Esophagus muscularis mucosa (tissue), 4 donors: ENCODE measurements around the gene SLC35F2. TPM values are rescaled to one million over a fixed set of nuclear protein-coding genes. Genes with fewer than 3 reads are reported as not detected.

Experiments
- DNase-seq: peaks from one replicate; pipeline ENCODE4 v3.0.0-alpha.2; 2017; ENCODE audit errors: extremely low spot score
- H3K27ac ChIP-seq, 4 donors: fragments of 200-600 bp; sonication (generic); replicated peaks in 1 of 4; 1 replicate in 3 of 4; 2 replicates in 1 of 4; pipeline ENCODE4 v1.5.1; 2016 to 2019; ENCODE audit warnings: mild to moderate bottlenecking in 1 of 4
- H3K27me3 ChIP-seq, 4 donors: fragments of 200-600 bp; sonication (generic); one replicate each; pipeline versions ENCODE4 v1.5.1 to v1.6.0; 2016 to 2019
- H3K36me3 ChIP-seq, 4 donors: fragments of 200-600 bp; sonication (generic); one replicate each; pipeline ENCODE4 v1.5.1; 2016 to 2019
- H3K4me1 ChIP-seq, 4 donors: fragments of 200-600 bp; sonication (generic); one replicate each; pipeline ENCODE4 v1.5.1; 2016 to 2019
- H3K4me3 ChIP-seq, 4 donors: fragments of 200-600 bp; sonication (generic); 1 replicate in 2 of 4; 2 replicates in 2 of 4; pipeline ENCODE4 v1.5.1; 2016 to 2019; ENCODE audit warnings: mild to moderate bottlenecking in 4 of 4, moderate library complexity in 1 of 4
- H3K9me3 ChIP-seq, 4 donors: fragments of 200-600 bp; sonication (generic); 1 replicate in 3 of 4; 2 replicates in 1 of 4; pipeline ENCODE4 v1.5.1; 2016 to 2019
- CTCF ChIP-seq, 3 experiments: fragments of 200-600 bp in 2 of 3; fragments of 450-650 bp in 1 of 3; sonication (generic) in 2 of 3; IDR thresholded peaks; one replicate each; pipeline ENCODE4 v1.5.1; 2017 to 2019; ENCODE audit warnings: antibody characterized with exemption in 3 of 3, mild to moderate bottlenecking in 2 of 3, moderate library complexity in 1 of 3
- EP300 ChIP-seq: sonication (generic); formaldehyde crosslinking; IDR thresholded peaks from one replicate; pipeline ENCODE4 v1.6.1; 2017; ENCODE audit warnings: antibody characterized with exemption
- POLR2A ChIP-seq: fragments of 450-650 bp; IDR thresholded peaks from one replicate; pipeline ENCODE4 v1.6.1; 2017; ENCODE audit warnings: antibody characterized with exemption, moderate library complexity, mild to moderate bottlenecking, low read depth
- POLR2AphosphoS5 ChIP-seq, 2 donors: sonication (generic); formaldehyde crosslinking; IDR thresholded peaks; one replicate each; pipeline ENCODE4 v1.6.1; 2017; ENCODE audit warnings: antibody characterized with exemption in 2 of 2
- WGBS: methylation state at CpG from one replicate; pipeline ENCODE4 v1.1.5; 2018; 5-methylcytosine and 5-hydroxymethylcytosine counted together
- intact Hi-C: fragments of 100-400 bp; cut with DNase I; formaldehyde crosslinking; loops from one replicate; pipeline ENCODE4 v1.15.1; 2023
- total RNA-seq, 4 donors: library from RNA; depleted of rRNA; stranded (reverse); fragments of >200 nt; gene quantifications; one replicate each; pipeline versions ENCODE4 v1.1.0 to v1.2.1, GENCODE V29; 2016

The SLC35F2 gene
- total RNA-seq, 4 donors from 2014 or later = 2.1 to 4.1 (median 3.9) TPM

DNA sequence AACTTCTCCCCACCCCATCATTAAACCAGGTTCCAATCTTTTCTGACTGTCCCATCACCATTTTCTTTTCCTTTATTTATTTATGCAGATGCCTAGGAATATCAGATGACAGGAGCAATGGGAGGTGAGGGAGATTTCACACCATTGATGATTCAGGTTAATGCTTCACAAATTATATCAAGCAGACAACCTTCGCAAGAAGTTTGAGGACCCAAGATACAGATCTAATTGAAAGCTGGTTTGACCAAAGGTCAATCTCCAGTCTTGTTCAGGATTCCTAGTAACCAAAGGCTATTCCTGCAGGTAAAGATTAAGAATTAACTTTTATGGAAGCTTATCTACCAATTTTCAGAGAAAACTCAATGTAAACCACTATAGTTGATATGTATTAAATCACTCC lies 54.4 kb downstream of the SLC35F2 start:
- H3K4me3 ChIP-seq = no peak overlapping the region
- intact Hi-C loops = loop anchor here (5.0 kb wide), 1 partner anchor 53 kb away; the partner anchor contains the start of gene SLC35F2
- no peaks in the 10 kb centered on the region for H3K9me3 ChIP-seq
- 100% methylated on average over 1 of the region's 1 CpG for WGBS
- no peak for TF ChIP-seq POLR2A
- no peak for TF ChIP-seq EP300
- no peaks in the 10 kb centered on the region for H3K36me3 ChIP-seq
- H3K27ac ChIP-seq = no peak overlapping the region
- DNase-seq = no peak
- H3K27me3 ChIP-seq = no peaks in the 10 kb centered on the region
- peaks cover 0 to 4% (median 2%) of the 10 kb centered on the region in 4 donors for H3K4me1 ChIP-seq

GRCh38 chr11:107801641-107802040 lies 56.9 kb downstream of the SLC35F2 start:
- no peaks in the 10 kb centered on the region for H3K9me3 ChIP-seq
- intact Hi-C loops = loop anchor here (5.0 kb wide), 1 partner anchor 56 kb away; the partner anchor contains the start of gene SLC35F2
- H3K27ac ChIP-seq = no peak overlapping the region
- no peak for DNase-seq
- no peak for TF ChIP-seq POLR2A
- TF ChIP-seq CTCF (IDR thresholded peaks at IDR 0.05) = no peak
- TF ChIP-seq POLR2AphosphoS5 (IDR thresholded peaks at IDR 0.05) = no peak
- TF ChIP-seq EP300 = no peak
- WGBS = 92% methylated on average over 1 of the region's 1 CpG
- no peak overlapping the region for H3K4me3 ChIP-seq
- no peaks in the 10 kb centered on the region for H3K36me3 ChIP-seq
- H3K4me1 ChIP-seq = peaks cover 0 to 10% (median 6%) of the 10 kb centered on the region in 4 donors
- no peaks in the 10 kb centered on the region for H3K27me3 ChIP-seq

- no peak for DNase-seq
- no peaks in the 10 kb centered on the region for H3K9me3 ChIP-seq
- no peak overlapping the region for H3K27ac ChIP-seq
- TF ChIP-seq CTCF (IDR thresholded peaks at IDR 0.05) (peak; percentile 86 to 97 (median 89)), POLR2A (no peak), POLR2AphosphoS5 (IDR thresholded peaks at IDR 0.05) (no peak), EP300 (no peak)
- H3K4me3 ChIP-seq = no peak overlapping the region
- H3K4me1 ChIP-seq = peaks cover 0 to 10% (median 6%) of the 10 kb centered on the region in 4 donors
- no peaks in the 10 kb centered on the region for H3K36me3 ChIP-seq
- no peaks in the 10 kb centered on the region for H3K27me3 ChIP-seq
- intact Hi-C loops = no loop called here
- 71% methylated on average over 12 of the region's 12 CpGs for WGBS
Measured at GRCh38 chr11:107799218-107799859, 59.2 kb downstream of the SLC35F2 start.

DNA sequence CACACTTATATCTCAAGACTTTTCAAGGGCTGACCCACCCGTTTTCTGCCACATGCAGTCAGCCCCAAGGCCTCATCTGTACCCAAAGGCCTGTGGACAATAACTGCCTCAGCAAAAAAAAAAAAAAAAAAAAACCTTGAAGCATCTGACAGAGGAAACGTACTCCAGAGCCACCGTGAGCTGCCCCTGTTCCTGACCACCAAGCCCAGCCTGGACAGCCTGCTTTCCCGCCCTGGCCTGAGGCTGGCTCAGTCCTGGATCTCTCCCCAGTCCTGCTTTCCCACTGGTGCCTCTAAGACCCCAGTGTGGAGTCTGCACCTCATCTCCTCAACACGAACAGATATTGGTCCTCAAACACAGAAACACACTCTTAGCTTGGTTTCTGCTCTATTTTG lies 66.5 kb downstream of the SLC35F2 start:
- H3K4me3 ChIP-seq = no peak overlapping the region
- 79% methylated on average over 5 of the region's 5 CpGs for WGBS
- no peak overlapping the region for H3K27ac ChIP-seq
- DNase-seq = no peak
- no peak for TF ChIP-seq POLR2AphosphoS5 (IDR thresholded peaks at IDR 0.05)
- TF ChIP-seq EP300 = no peak
- no peak for TF ChIP-seq POLR2A
- no peak for TF ChIP-seq CTCF (IDR thresholded peaks at IDR 0.05)
- no peaks in the 10 kb centered on the region for H3K9me3 ChIP-seq
- no peaks in the 10 kb centered on the region for H3K27me3 ChIP-seq
- intact Hi-C loops = no loop called here
- H3K4me1 ChIP-seq = no peaks in the 10 kb centered on the region
- H3K36me3 ChIP-seq = no peaks in the 10 kb centered on the region

DNA sequence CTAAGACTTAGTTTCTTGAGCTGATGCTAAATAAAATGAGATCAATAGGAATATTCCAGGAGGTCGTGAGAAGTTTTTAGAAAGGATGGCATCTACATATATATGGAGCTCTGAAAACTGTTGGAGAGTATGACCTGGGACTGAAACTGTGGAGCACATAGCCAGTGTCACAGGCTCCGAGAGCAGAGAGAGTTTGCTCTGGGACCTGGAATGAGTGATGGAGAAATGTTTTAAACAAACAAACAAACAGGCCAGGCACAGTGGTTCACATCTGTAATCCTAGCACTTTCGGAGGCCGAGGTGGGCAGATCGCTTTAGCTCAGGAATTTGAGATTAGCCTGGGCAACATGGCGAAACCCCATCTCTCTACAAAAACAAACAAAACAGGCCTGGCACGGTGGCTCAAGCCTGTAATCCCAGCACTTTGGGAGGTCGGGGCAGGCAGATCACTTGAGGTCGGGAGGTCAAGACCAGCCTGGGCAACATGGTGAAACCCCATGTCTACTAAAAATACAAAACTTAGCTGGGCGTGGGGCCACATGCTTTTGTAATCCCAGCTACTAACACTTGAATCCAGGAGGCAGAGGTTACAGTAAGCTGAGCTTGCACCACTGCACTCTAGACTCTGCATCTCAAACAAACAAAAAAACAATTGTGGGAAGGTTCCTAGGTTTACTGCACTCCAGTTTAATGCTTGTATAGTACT lies 67.1 kb downstream of the SLC35F2 start:
- no peaks in the 10 kb centered on the region for H3K9me3 ChIP-seq
- H3K4me3 ChIP-seq = no peak overlapping the region
- no peaks in the 10 kb centered on the region for H3K27me3 ChIP-seq
- 69% methylated on average over 10 of the region's 10 CpGs for WGBS
- TF ChIP-seq EP300 (no peak), POLR2A (no peak), POLR2AphosphoS5 (IDR thresholded peaks at IDR 0.05) (no peak), CTCF (IDR thresholded peaks at IDR 0.05) (no peak)
- no peaks in the 10 kb centered on the region for H3K4me1 ChIP-seq
- no peak for DNase-seq
- no peaks in the 10 kb centered on the region for H3K36me3 ChIP-seq
- intact Hi-C loops = no loop called here
- no peak overlapping the region for H3K27ac ChIP-seq
